Left renal pelvis (tissue), 4 donors: ENCODE measurements around the gene UBXN6. TPM values are rescaled to one million over a fixed set of nuclear protein-coding genes. Genes with fewer than 3 reads are reported as not detected.
A peak's percentile ranks its signal among the peaks of the same experiment; 100 is the strongest.

Source experiments
- DNase-seq, 4 donors: peaks; one replicate each; pipeline ENCODE4 v3.0.0-alpha.2; 2013; ENCODE audit warnings: low read depth in 4 of 4, low spot score in 3 of 4
- polyA plus RNA-seq, 4 donors: library from polyadenylated mRNA; unstranded; fragments of 120-200 nt; gene quantifications; one replicate each; pipeline ENCODE4 v1.2.1, GENCODE V29; 2013; ENCODE audit not compliant: insufficient read length in 4 of 4

UBXN6 gene
- polyA plus RNA-seq, 4 donors, result 82.7 to 125 (median 89.8) TPM

DNA sequence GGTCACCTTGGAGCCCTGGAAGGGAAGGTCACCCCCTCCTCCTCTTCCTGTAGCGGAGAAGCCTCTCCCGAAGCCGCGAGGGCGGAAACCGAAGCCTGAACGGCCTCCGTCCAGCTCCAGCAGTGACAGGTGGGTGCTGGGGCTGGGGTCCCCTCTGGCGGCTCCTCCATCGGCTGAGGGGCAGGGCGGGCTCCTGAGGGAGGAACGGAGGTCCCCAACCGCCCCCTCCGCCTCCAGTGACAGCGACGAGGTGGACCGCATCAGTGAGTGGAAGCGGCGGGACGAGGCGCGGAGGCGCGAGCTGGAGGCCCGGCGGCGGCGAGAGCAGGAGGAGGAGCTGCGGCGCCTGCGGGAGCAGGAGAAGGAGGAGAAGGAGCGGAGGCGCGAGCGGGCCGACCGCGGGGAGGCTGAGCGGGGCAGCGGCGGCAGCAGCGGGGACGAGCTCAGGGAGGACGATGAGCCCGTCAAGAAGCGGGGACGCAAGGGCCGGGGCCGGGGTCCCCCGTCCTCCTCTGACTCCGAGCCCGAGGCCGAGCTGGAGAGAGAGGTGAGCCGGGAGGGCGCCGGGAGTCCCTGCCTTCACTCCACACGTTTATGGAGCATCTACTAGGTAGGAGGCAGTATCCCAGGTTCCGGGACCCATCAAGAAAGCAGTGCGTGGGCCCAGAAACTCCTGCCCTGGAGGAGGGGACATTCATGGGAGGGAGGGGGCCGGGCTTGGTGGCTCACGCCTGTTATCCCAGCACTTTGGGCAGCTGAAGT, 36.5 kb upstream of the UBXN6 start:
- DNase-seq, result no peak

GRCh38 chr19:4493104-4493928, 35.7 kb upstream of the UBXN6 start:
- no peak for DNase-seq

GRCh38 chr19:4492337-4493103, 34.9 kb upstream of the UBXN6 start:
- no peak for DNase-seq

- no peak for DNase-seq
Observed at GRCh38 chr19:4491446-4491845, 33.9 kb upstream of the UBXN6 start.

DNA sequence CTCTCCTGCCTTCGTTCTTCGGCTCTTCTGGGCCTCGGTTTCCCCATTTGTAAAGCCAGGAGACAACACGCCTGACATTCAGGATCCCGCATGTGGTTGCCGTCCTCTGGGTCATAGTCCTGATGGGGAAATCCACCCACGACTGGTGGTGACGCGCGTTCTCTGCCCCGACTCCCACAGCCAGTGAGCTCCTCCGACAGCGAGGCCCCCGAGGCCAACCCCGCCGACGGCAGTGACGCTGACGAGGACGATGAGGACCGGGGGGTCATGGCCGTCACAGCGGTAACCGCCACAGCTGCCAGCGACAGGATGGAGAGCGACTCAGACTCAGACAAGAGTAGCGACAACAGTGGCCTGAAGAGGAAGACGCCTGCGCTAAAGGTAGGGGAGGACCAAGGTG, 30.9 kb upstream of the UBXN6 start:
- no peak for DNase-seq

DNA sequence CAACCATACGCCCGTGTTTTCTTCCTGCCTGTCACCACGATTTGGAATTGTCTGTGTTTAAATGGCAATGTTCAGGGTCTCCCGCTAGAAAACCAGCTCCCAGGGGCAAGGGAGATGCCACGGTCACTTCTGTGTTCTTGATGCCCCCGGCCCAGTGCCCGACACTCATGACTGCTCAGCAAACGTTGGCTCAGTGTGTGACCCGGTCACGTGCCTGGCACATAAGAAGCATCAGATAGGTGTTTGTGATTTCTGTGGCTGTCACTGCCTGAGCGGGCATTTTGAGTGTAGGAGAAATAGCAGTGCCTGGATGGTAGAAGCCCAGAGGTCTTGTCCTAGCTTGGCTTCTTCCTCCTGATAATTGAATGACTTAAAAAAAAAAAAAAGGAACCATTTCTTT, 30.0 kb upstream of the UBXN6 start:
- DNase-seq, result no peak

GRCh38 chr19:4483385-4483784, 25.8 kb upstream of the UBXN6 start:
- DNase-seq, result no peak

DNA sequence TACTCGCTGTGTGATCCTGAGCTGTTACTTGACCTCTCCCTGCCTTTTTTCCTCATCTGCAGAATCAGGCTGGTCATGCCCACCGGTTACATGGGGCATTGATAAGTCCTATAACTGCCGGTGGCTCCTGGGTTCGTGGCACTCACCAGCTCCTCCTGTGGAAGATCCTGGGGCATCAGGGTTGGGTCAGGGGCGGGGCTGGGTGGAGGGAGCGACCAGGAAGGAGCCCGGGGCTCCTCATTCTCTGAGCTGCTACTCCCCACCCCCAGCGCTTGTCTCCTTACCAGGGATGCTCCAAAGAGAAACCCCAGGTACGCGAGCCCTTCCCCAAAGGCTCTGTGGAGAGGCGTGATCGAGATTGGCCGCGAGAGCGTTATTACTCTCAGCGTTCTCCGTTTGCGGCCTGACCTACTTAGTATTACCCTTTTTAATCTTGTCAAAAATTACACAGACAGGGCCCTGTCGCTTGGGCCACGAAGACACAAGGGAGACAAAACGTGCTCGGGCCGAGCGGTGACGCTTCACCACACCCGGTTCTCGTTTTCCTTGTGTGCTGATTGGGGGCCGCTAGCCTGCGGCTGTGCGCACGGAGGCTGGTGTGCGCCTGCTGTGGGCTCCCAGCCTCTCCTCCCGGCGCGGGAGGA, 25.2 kb upstream of the UBXN6 start:
- DNase-seq, result no peak

DNA sequence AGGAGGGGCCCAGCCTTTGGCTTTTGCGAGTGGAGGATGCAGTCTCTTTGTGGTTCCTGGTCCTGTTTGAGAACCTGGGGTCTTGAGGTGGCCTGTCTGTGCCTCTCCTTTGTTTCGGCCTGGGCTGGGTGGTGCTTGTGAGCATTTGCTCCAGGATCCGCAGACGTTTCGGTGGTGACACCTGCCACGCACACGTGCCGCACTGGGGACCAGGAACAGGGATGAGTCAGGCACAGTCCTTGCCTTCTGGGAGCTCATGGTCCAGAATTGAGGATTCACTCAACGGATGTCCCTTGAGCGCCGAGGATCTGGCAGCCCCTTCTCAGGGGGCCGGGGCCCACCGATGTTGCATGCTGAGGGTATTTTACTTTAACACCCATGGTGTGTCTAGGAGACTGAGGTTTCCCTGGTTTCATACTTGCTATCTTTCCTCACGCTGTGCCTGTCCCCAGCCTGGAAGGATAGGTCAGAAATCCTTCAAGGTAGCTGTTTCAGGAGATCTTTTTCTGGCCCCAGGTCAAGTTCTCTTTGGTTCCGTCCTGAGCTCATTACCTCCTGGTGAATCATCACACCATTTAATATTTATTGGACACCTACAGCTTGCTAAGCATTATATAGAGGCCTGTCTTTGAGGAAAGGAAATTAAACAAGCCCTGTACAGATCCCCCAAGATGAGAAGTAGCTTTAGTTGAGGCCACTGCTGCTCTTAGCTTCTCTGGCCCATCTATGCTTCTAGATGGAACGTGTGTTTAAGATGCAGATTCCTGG, 19.6 kb upstream of the UBXN6 start:
- no peak for DNase-seq

- DNase-seq, result peak in 2 of 4 donors; percentile 35 to 39
Observed at GRCh38 chr19:4474514-4475022, 17.0 kb upstream of the UBXN6 start.

GRCh38 chr19:4473763-4474513, 16.3 kb upstream of the UBXN6 start:
- no peak for DNase-seq

GRCh38 chr19:4473011-4473762, 15.6 kb upstream of the UBXN6 start:
- no peak for DNase-seq

DNA sequence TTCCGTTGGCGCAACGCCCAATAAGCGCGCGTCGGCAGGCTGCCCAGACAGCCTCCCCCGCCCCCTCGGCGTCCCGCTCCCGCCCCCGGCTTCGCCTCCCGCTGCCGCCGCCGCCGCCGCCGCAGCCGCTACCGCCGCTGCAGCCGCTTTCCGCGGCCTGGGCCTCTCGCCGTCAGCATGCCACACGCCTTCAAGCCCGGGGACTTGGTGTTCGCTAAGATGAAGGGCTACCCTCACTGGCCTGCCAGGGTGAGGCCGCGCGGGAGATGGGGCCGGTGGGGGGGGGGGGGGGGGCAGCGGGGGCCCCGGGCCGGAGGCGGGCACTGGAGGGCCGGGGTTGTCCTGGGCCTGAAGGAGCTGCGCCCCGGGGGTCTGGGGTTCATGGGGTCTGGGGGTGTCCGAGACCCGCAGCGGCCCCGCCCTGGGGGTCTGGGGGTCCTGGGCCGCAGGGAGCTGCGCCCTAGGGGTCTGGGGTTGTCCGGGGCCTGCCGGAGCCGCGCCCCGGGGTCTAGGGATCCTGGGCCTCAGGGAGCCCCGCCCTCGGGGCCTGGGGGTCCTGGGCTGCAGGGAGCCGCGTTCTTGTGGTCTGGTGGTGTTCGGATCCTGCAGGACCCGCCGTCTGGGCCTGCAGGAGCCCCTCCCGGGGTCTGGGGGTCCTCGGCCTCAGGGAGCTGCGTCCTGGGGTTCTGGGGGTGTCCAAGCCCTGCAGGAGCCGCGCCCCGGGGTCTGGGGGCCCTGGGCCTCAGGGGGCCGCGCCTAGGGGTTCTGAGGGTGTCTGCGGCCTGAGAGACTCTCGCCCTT, 14.8 kb upstream of the UBXN6 start, which contains the start of gene HDGFL2:
Gene HDGFL2 (plus strand): TSS at position 124 of the 801 bp plus-strand sequence. CDS start 54 bp downstream, at position 178.
- DNase-seq, result no peak

DNA sequence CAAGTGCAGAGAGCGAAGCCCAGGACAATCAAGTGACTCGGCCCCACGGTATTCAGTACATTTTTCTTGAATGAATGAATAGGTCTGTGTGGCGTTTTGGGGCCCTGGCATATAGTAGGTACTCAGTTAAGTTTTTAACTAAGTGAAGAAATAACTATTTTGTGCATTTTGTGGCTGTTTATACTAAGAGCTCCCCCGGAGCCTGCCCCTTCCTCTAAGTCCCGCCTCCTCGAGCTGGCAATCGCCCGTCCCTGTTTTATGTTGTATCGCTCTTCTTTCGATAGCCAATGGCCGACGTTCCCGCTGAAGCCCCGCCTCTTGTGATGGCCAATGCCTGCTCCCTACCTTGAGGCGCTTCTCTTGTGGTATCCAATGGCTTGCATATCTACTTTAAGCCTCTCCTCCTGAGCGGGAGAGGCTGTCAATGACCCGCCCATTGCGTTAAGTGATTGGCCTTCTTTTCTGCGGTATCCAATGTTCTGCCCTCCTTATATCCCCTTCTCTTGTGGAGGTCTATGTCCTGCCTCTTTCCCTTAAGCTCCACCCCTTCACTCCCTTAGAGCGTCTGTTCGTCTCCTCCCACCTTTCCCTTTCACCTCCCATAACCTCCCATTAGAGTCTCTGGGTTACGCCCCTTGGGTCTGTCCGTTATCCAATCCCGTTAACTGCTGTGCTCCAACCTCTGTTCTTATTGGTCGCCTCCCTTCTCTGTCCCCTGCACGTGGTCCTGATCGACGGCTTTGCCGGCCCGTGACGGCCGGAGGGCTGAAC, 14.0 kb upstream of the UBXN6 start:
- DNase-seq, result peak; percentile 100

DNA sequence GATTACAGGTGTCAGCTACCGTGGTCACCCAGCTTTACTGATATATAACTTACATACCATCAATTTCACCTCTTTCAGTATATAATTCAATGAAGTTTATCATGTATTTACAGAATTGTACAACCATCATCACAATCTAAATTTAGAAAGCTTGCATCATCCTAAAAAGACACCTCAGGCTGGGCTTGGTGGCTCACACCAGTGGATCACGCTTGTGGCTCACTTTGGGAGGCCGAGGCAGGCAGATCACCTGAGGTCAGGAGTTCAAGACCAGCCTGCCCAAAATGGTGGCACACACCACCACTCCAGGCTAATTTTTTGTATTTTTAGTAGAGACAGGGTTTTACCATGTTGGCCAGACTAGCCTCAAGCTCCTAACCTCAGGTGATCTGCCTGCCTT, 10.2 kb upstream of the UBXN6 start:
- DNase-seq, result no peak

DNA sequence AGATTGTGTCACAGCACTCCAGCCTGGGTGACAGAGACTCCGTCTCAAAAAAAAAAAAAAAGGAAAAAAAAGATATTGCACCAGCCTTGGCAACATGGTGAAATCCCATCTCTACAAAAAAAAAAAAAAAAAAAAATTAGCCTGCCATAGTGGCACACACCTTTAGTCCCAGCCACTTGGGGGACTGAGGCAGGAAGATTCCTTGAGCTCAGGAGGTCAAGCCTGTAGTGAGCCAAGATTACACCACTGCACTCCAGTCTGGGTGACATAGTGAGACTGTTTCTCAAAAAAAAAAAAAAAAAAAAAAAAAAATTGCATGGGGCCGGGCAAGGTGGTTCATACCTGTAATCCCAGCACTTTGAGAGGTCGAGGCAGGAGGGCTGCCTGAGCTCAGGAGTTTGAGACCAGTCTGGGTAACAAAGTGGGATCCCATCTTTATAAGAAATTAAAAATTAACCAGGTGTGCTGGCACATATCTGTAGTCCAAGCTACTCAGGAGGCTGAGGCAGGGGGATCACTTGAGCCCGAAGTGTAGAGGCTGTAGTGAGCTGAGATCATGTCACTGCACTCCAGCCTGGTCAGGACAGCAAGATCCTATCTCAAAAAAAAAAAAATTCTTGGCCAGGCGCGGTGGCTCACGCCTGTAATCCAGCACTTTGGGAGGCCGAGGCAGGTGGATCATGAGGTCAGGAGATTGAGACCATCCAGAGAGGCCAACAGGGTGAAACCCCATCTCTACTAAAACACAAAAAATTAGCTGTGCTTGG, 7.4 kb upstream of the UBXN6 start:
- no peak for DNase-seq
